Measurements from ENCODE around the gene CAMK2N1. TPM values are rescaled to one million over a fixed set of nuclear protein-coding genes. Genes with fewer than 3 reads are reported as not detected.

CAMK2N1 gene
- total RNA-seq, 1 experiment from 2014 or later, result 0.41 TPM

DNA sequence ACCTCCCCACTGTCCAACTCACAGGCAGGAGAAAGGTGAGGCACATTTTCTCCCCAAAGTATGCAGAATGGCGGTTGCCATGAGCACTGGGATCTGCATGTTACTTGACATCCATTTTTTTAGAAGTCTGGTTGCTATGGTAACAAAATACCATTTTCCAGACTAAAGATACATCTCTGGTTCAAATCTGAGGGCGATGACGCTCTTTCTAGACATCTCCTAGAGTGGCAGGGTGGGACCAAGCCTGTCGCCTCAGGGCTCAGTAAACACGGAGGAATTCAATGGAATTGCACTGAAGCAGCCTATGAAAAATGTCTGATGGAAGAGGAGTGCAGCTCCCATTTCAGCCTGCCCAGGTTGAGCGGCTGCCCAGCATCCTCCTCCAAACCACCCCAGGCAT is 44.9 kb upstream of the CAMK2N1 start:
- BruUV-seq (replicated peaks), result no TSS peak
- ChIA-PET CTCF (no interaction called here), POLR2A (ENCODE audit: low non-redundant PET) (no interaction called here)
- H3K36me3 ChIP-seq (ENCODE audit: insufficient read depth, low read length, poor library complexity, severe bottlenecking), result no peaks in the 10 kb centered on the region
- H3K27me3 ChIP-seq (replicated peaks; ENCODE audit: insufficient read depth, low read depth, low read length, poor library complexity), result peaks cover 81% of the 10 kb centered on the region
- TF ChIP-seq EZH2 (IDR thresholded peaks at IDR 0.05; ENCODE audit: borderline replicate concordance, low read depth, low read length, poor library complexity, severe bottlenecking), result no peak
- TF ChIP-seq, protein P1, sequence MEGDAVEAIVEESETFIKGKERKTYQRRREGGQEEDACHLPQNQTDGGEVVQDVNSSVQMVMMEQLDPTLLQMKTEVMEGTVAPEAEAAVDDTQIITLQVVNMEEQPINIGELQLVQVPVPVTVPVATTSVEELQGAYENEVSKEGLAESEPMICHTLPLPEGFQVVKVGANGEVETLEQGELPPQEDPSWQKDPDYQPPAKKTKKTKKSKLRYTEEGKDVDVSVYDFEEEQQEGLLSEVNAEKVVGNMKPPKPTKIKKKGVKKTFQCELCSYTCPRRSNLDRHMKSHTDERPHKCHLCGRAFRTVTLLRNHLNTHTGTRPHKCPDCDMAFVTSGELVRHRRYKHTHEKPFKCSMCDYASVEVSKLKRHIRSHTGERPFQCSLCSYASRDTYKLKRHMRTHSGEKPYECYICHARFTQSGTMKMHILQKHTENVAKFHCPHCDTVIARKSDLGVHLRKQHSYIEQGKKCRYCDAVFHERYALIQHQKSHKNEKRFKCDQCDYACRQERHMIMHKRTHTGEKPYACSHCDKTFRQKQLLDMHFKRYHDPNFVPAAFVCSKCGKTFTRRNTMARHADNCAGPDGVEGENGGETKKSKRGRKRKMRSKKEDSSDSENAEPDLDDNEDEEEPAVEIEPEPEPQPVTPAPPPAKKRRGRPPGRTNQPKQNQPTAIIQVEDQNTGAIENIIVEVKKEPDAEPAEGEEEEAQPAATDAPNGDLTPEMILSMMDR (conservative IDR thresholded peaks at IDR 0.05; ENCODE audit: low read depth, low read length), result no peak
- H3K4me1 ChIP-seq (ENCODE audit: insufficient read depth, low read length, poor library complexity, severe bottlenecking), result no peaks in the 10 kb centered on the region
- no peak for DNase-seq (ENCODE audit: low spot score)
- no peaks in the 10 kb centered on the region for H3K9me3 ChIP-seq (ENCODE audit: low read depth, low read length, poor library complexity, severe bottlenecking)
- intact Hi-C loops (cut with micrococcal nuclease; ENCODE audit: unreplicated experiment), result no loop called here
- H3K27ac ChIP-seq (ENCODE audit: low read depth, low read length, poor library complexity, severe bottlenecking), result no peak overlapping the region
- H3K4me3 ChIP-seq (ENCODE audit: low read depth, low read length, poor library complexity, severe bottlenecking), result no peak overlapping the region

DNA sequence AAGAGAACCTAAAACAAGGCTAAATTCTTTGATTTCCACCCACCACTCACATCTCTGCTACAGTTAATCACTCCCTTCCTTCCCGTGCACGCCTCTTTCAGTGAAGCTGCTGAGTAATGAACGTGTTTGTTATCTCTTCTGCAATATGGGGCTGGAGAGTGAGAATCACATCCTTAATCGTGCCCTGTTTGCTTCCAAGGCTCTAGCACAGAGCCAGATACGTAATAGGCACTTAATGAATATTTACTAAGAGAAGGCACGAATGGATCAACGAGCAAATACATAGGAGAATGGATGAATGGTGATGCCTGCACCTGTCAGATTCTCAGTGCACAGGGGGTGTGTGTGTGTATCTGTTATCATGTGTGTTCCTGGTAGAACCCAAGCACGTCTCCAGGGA is 44.3 kb upstream of the CAMK2N1 start:
- BruUV-seq (replicated peaks), result no TSS peak
- Histone ChIP-seq H3K27me3 (replicated peaks; ENCODE audit: insufficient read depth, low read depth, low read length, poor library complexity) (peaks cover 77% of the 10 kb centered on the region), H3K4me3 (ENCODE audit: low read depth, low read length, poor library complexity, severe bottlenecking) (no peak overlapping the region), H3K9me3 (ENCODE audit: low read depth, low read length, poor library complexity, severe bottlenecking) (no peaks in the 10 kb centered on the region), H3K4me1 (ENCODE audit: insufficient read depth, low read length, poor library complexity, severe bottlenecking) (no peaks in the 10 kb centered on the region), H3K27ac (ENCODE audit: low read depth, low read length, poor library complexity, severe bottlenecking) (no peak overlapping the region), H3K36me3 (ENCODE audit: insufficient read depth, low read length, poor library complexity, severe bottlenecking) (no peaks in the 10 kb centered on the region)
- POLR2A ChIA-PET (ENCODE audit: low non-redundant PET), result no interaction called here
- no peak for DNase-seq (ENCODE audit: low spot score)
- CTCF ChIA-PET, result no interaction called here
- no peak for TF ChIP-seq EZH2 (IDR thresholded peaks at IDR 0.05; ENCODE audit: borderline replicate concordance, low read depth, low read length, poor library complexity, severe bottlenecking)
- TF ChIP-seq, protein P1 (conservative IDR thresholded peaks at IDR 0.05; ENCODE audit: low read depth, low read length), result no peak
- intact Hi-C loops (cut with micrococcal nuclease; ENCODE audit: unreplicated experiment), result no loop called here

DNA sequence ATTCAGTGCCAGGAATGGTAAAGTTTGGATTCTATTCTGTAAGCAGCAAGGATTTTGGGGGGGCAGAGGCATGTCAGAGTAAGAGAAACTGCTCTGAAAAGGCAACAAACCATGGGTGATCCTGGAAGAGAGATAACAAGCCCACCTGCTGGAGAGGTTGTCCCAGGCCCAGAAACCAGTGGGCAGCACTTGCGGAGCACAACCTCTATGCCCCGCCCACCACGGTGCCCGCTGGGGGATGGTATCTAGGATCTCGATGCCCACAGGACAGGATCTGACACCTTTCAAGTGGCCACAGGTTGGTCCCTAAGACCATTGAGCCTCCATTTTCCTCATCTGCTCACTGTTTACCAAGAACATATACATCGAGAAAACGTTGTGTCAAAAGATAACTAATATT is 42.2 kb upstream of the CAMK2N1 start:
- ChIA-PET CTCF (interaction anchor here (0.7 kb wide), 1 partner anchor 21 kb away, joined by 4 read pairs; no protein-coding TSS in a partner anchor), POLR2A (ENCODE audit: low non-redundant PET) (no interaction called here)
- no peaks in the 10 kb centered on the region for H3K4me1 ChIP-seq (ENCODE audit: insufficient read depth, low read length, poor library complexity, severe bottlenecking)
- no TSS peak for BruUV-seq (replicated peaks)
- intact Hi-C loops (cut with micrococcal nuclease; ENCODE audit: unreplicated experiment), result no loop called here
- H3K27ac ChIP-seq (ENCODE audit: low read depth, low read length, poor library complexity, severe bottlenecking), result no peak overlapping the region
- no peaks in the 10 kb centered on the region for H3K9me3 ChIP-seq (ENCODE audit: low read depth, low read length, poor library complexity, severe bottlenecking)
- peaks cover 58% of the 10 kb centered on the region for H3K27me3 ChIP-seq (replicated peaks; ENCODE audit: insufficient read depth, low read depth, low read length, poor library complexity)
- TF ChIP-seq EZH2 (IDR thresholded peaks at IDR 0.05; ENCODE audit: borderline replicate concordance, low read depth, low read length, poor library complexity, severe bottlenecking), result no peak
- TF ChIP-seq, protein P1 (conservative IDR thresholded peaks at IDR 0.05; ENCODE audit: low read depth, low read length), result no peak
- no peak for DNase-seq (ENCODE audit: low spot score)
- no peaks in the 10 kb centered on the region for H3K36me3 ChIP-seq (ENCODE audit: insufficient read depth, low read length, poor library complexity, severe bottlenecking)
- no peak overlapping the region for H3K4me3 ChIP-seq (ENCODE audit: low read depth, low read length, poor library complexity, severe bottlenecking)
